Endodermal cell (in vitro differentiated cells): ENCODE data around the gene CAMK2B. TPM values are rescaled to one million over a fixed set of nuclear protein-coding genes. Genes with fewer than 3 reads are reported as not detected.
A peak's percentile ranks its signal among the peaks of the same experiment; 100 is the strongest.

Experiments
- DNase-seq: peaks from one replicate; pipeline ENCODE4 v3.0.0-alpha.2; 2017
- H3K27ac ChIP-seq: 2 replicates; pipeline ENCODE4 v1.5.1; 2013; ENCODE audit warnings: mild to moderate bottlenecking, low read depth, low read length, moderate library complexity
- H3K27me3 ChIP-seq: 2 replicates; pipeline ENCODE4 v1.6.1; 2013; ENCODE audit warnings: mild to moderate bottlenecking, low read length, moderate library complexity; ENCODE audit not compliant: insufficient read depth, control insufficient read depth, poor library complexity, severe bottlenecking
- H3K36me3 ChIP-seq: 2 replicates; pipeline ENCODE4 v1.7.0; 2013; ENCODE audit warnings: mild to moderate bottlenecking, low read length, moderate library complexity; ENCODE audit not compliant: control insufficient read depth, insufficient read depth
- H3K4me1 ChIP-seq: one replicate; pipeline ENCODE4 v1.7.0; 2013; ENCODE audit warnings: low read length; ENCODE audit not compliant: control insufficient read depth, insufficient read depth
- H3K4me3 ChIP-seq: 2 replicates; pipeline ENCODE4 v1.5.1; 2013; ENCODE audit warnings: mild to moderate bottlenecking, low read length, moderate library complexity
- H3K9ac ChIP-seq: 2 replicates; pipeline ENCODE4 v1.6.1; 2013; ENCODE audit warnings: mild to moderate bottlenecking, low read length, moderate library complexity; ENCODE audit not compliant: poor library complexity, severe bottlenecking; ENCODE audit errors: extremely low read depth
- H3K9me3 ChIP-seq: 2 replicates; pipeline ENCODE4 v1.6.1; 2013; ENCODE audit warnings: mild to moderate bottlenecking, low read length, moderate library complexity; ENCODE audit not compliant: control insufficient read depth
- H3K27ac Mint-ChIP-seq: 2 replicates; pipeline ENCODE4 v1.8.0; 2020; ENCODE audit warnings: mixed read lengths
- H3K27me3 Mint-ChIP-seq: 2 replicates; pipeline ENCODE4 v1.8.0; 2021; ENCODE audit warnings: mild to moderate bottlenecking, mixed read lengths; ENCODE audit not compliant: insufficient read depth
- H3K36me3 Mint-ChIP-seq: 2 replicates; pipeline ENCODE4 v1.8.0; 2020; ENCODE audit warnings: low read depth, mixed read lengths
- H3K4me1 Mint-ChIP-seq: 2 replicates; pipeline ENCODE4 v1.8.0; 2020; ENCODE audit warnings: mixed read lengths
- H3K4me3 Mint-ChIP-seq: 2 replicates; pipeline ENCODE4 v1.8.0; 2020; ENCODE audit warnings: mild to moderate bottlenecking, moderate library complexity, mixed read lengths
- H3K9me3 Mint-ChIP-seq: 2 replicates; pipeline ENCODE4 v1.8.0; 2020; ENCODE audit warnings: mild to moderate bottlenecking, mixed read lengths
- CTCF ChIP-seq: fragments of 200-600 bp; sonication (generic); conservative IDR thresholded peaks from 2 replicates; pipeline ENCODE4 v1.5.0; 2021; ENCODE audit warnings: antibody characterized with exemption, mild to moderate bottlenecking
- WGBS, 2 experiments: methylation state at CpG; one replicate each; pipeline versions ENCODE4 v1.1.5 to v1.1.7; 2013; ENCODE audit warnings: missing lambda C conversion rate in 2 of 2, mixed read lengths in 1 of 2; ENCODE audit not compliant: insufficient coverage in 1 of 2, insufficient read length in 1 of 2; 5-methylcytosine and 5-hydroxymethylcytosine counted together
- total RNA-seq, 2 donors: library from RNA; stranded (reverse); fragmentation: NEBNext Ultra II Directional in 1 of 2; extraction: Animal tissue kit (Norgen Biotek cat#: 25700) in 1 of 2; gene quantifications; 2 replicates in 1 of 2; 3 replicates in 1 of 2; pipeline ENCODE4 v1.2.1, GENCODE V29; 2021

The CAMK2B gene
- total RNA-seq, 2 donors from 2014 or later: 0.26 TPM; not detected in 1

DNA sequence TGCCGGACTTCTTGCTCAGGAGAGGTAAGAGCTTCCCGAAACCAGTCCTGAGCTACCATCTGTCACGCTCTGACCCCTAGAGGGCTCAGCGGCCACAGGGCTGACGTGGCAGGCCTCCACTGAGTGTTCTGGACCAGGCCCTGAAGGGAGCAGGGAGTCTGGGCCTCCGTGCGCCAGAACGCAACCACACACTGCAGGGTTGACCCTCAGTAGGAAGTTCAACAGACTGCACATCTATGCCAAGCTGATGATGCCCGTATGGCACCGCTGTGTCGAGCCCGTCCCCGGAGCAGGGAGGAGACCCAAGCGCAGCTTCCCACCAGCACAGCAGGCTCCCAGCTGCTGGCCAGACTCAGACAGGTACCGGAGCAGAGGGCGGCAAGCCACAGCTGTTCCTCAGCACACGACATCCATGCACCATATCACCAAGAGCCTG lies 39.2 kb downstream of the CAMK2B start:
- WGBS, 2 experiments: 86 to 88% methylated on average over 12 to 17 of the region's 17 CpGs
- Mint-ChIP-seq H3K27ac (no peak overlapping the region), H3K27me3 (no peaks in the 10 kb centered on the region), H3K9me3 (no peaks in the 10 kb centered on the region), H3K36me3 (no peaks in the 10 kb centered on the region), H3K4me1 (no peaks in the 10 kb centered on the region), H3K4me3 (no peak overlapping the region)
- H3K27me3 ChIP-seq: no peaks in the 10 kb centered on the region
- H3K4me1 ChIP-seq: no peaks in the 10 kb centered on the region
- peak; percentile 69 for DNase-seq
- H3K27ac ChIP-seq: no peak overlapping the region
- TF ChIP-seq CTCF: peak; percentile 69
- no peaks in the 10 kb centered on the region for H3K36me3 ChIP-seq
- H3K9me3 ChIP-seq: no peaks in the 10 kb centered on the region
- H3K9ac ChIP-seq: no peak overlapping the region
- no peak overlapping the region for H3K4me3 ChIP-seq

- WGBS, 2 experiments: 95% methylated on average over 11 to 24 of the region's 24 CpGs
- H3K4me1 Mint-ChIP-seq: no peaks in the 10 kb centered on the region
- TF ChIP-seq CTCF: no peak
These were observed 39.8 kb downstream of the CAMK2B start for GRCh38 chr7:44285561-44285960.

DNA sequence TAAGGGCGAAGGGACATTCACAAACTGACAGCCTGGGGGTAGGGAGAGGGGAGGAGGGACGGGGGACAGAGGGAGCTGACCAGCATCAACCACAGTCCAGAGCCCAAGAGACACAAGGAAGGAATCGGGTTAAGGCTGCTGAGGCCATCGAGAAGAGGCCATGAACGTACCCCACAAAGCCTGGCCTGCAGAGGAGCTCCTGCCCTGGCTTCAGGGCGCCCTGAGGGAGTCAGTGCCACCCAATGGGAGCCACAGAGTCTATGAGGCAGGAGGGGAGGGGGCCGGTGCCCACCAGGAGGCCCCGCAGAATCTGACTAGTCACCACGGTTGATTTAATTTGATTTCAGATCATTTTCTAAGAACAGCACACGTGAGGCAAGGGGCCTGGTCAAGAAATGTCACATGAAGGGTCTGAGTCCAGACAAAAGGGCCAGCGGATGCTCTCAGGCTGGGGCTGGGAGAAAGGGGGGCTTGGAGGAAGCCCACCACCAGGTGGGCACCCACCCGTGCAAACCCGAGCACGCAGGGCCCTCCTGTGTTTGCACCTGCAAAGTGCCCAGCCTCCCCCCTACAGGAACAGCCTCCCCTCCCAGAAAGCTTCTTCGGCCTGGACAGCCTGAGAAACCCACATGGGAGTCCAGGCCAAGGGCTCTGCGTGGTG lies 40.4 kb downstream of the CAMK2B start:
- 78 to 85% methylated on average over 13 to 16 of the region's 16 CpGs for WGBS, 2 experiments
- Mint-ChIP-seq H3K27me3 (no peaks in the 10 kb centered on the region), H3K4me1 (no peaks in the 10 kb centered on the region), H3K4me3 (no peak overlapping the region), H3K36me3 (no peaks in the 10 kb centered on the region), H3K9me3 (no peaks in the 10 kb centered on the region), H3K27ac (no peak overlapping the region)
- Histone ChIP-seq H3K4me1 (no peaks in the 10 kb centered on the region), H3K9ac (no peak overlapping the region), H3K4me3 (no peak overlapping the region), H3K36me3 (no peaks in the 10 kb centered on the region), H3K27ac (no peak overlapping the region), H3K27me3 (no peaks in the 10 kb centered on the region), H3K9me3 (no peaks in the 10 kb centered on the region)
- no peak for TF ChIP-seq CTCF
- peak; percentile 34 for DNase-seq

More at GRCh38 chr7:44285561-44285960, 39.8 kb downstream of the CAMK2B start:
- DNase-seq: peak; percentile 18
- H3K27ac ChIP-seq: no peak overlapping the region
- H3K36me3 Mint-ChIP-seq: no peaks in the 10 kb centered on the region
- H3K9me3 Mint-ChIP-seq: no peaks in the 10 kb centered on the region
- H3K4me3 ChIP-seq: no peak overlapping the region
- no peak overlapping the region for H3K9ac ChIP-seq
- no peaks in the 10 kb centered on the region for H3K4me1 ChIP-seq
- H3K36me3 ChIP-seq: no peaks in the 10 kb centered on the region
- H3K4me3 Mint-ChIP-seq: no peak overlapping the region
- no peaks in the 10 kb centered on the region for H3K27me3 Mint-ChIP-seq
- no peaks in the 10 kb centered on the region for H3K27me3 ChIP-seq
- no peak overlapping the region for H3K27ac Mint-ChIP-seq
- H3K9me3 ChIP-seq: no peaks in the 10 kb centered on the region
